Esophagus mucosa (tissue), 1 donor: ENCODE results near the gene PINK1. TPM values are rescaled to one million over a fixed set of nuclear protein-coding genes. Genes with fewer than 3 reads are reported as not detected.
A peak's percentile ranks its signal among the peaks of the same experiment; 100 is the strongest.

Source experiments
- ATAC-seq: fragments of 200-7000 bp; cut with Tn5 transposase; one replicate; pipeline ENCODE4 v1.9.1; 2020
- total RNA-seq: library from RNA; stranded (reverse); gene quantifications from one replicate; pipeline ENCODE4 v1.2.4, GENCODE V29; 2023
- donor health status: DM: yes; HTN: yes; CAD: no.

Gene PINK1
- total RNA-seq, 1 donor from 2014 or later, result 36.8 TPM

DNA sequence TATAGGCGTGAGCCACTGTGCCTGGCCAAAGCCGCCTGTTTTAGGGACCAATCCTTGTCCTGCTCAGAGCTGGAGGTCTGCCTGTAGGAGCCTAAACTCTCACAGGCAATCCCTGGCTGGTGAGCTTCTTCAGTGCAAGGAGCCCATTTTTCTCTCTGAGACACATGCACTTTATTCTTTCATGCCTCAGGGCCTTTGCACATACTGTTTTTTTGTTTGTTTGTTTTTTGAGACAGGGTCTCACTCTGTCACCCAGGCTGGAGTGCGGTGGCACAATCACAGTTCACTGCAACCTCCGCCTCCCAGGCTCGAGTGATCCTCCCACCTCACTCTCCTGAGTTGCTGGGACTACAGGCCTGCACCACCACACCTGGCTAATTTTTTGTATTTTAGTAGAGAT lies 21.6 kb upstream of the PINK1 start:
- no peak for ATAC-seq

DNA sequence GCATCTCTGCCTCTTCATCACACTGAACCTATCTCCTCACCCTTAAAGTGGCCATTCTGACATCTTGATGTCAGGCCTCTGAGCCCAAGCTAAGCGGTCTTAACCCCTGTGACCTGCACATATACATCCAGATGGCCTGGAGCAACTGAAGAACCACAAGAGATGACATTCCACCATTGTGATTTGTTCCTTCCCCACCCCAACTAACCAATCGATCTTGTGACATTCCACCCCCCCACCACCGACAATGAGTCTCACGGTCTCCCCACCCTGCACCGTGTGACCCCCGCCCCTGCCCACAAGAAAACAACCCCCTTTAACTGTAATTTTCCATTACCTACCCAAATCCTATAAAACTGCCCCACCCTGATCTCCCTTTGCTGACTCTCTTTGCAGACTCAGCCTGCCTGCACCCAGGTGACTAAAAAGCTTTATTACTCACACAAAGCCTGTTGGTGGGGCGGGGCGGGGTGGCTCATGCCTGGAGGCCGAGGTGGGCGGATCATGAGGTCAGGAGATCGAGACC lies 21.0 kb upstream of the PINK1 start:
- ATAC-seq, result peak; percentile 75

DNA sequence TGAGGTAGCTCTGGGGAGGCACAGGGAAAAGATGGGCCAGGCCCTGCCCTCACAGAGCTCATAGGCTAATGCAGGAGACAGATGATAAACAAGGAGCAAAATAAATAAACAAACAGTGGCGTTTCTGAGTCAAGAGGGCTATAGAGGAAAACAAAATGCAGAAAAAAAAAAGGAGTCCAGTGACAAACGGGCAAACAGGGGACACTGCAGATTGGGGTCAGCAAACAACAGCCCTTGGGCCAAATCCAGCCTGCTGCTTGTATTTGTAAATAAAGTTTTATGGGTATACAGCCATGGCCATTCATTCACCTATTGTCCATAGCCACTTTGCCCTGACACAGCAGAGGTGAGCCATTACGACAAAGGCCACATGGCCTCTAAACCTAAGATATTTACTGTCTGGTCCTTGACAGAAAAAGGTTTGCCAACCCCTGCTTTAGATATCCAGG lies 19.1 kb upstream of the PINK1 start:
- no peak for ATAC-seq

DNA sequence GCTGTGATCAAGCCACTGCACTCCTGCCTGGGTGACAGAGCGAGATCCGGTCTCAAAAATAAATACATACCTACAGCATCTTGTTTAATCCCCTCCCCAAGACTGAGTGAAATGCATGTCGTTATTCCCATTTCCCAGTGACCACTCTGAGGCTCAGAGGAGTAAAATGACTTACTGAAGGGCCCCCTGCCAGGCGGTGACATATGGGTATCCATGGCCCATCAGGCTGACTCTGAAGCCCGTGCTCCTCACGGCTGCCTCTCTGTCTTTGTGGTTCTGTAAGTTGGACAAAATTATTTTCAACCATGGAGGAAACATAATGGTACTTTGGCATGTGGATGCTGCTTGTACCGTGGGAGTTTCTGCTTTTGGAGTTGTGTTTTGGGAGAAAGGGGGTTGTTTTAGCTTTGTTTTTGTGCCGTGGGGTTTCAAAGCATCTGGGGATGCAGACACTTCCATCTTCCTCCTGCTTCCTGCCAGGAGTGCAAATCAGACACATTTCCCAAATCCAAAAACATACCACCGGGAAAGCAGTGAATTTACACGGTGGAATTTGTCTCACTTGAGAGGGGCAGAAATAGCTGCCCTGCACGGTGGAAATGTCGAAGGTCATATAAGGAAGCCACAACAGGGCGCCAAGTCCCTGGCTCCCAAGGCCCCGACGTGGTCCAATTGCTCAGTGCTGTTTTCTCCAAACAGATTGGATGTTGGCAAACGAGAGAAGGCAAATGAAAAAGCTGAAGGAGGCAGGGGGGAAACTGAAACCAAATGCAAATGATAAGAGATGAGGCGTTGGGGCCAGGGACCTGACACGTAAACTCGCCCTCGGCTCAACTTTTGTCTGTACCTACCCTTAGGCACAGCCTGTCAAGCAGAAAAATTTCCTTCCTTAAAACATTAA lies 17.1 kb upstream of the PINK1 start:
- ATAC-seq, result no peak

GRCh38 chr1:20616847-20617487 lies 16.3 kb upstream of the PINK1 start:
- no peak for ATAC-seq

DNA sequence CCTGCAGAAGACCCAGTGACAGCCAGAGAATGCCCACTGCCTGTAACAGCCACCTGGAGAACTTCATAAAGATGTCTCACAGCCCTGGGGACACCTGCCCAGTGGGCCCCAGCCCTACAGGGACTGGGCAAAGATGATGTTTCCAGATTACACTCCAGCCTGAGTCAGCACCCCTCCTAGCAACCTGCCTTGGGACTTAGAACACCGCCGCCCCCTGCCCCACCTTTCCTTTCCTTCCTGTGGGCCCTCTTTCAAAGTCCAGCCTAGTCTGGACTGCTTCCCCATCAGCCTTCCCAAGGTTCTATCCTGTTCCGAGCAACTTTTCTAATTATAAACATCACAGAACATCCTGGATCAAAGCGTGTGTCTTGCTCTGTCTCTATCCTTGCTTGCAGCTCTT lies 14.7 kb upstream of the PINK1 start:
- no peak for ATAC-seq

DNA sequence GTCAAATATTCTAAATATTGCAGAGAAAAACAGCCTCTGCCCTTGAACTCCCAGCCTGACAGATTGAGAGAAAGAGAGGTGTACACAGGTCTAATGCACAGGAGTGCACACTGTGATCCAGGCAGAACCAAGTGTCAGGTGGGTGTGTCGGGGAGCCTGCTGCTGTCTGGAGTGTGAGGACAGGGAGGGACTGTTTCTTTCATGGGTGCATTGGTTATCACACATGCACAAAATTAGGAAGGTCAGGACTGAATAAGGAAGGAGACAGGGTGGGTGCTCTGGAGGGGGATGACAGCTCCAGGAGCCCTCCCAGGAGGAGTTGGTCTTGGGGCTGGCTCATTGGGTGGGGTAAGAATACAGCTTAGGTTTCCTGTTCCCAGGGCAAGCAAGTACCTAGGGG lies 13.3 kb upstream of the PINK1 start:
- ATAC-seq, result no peak

DNA sequence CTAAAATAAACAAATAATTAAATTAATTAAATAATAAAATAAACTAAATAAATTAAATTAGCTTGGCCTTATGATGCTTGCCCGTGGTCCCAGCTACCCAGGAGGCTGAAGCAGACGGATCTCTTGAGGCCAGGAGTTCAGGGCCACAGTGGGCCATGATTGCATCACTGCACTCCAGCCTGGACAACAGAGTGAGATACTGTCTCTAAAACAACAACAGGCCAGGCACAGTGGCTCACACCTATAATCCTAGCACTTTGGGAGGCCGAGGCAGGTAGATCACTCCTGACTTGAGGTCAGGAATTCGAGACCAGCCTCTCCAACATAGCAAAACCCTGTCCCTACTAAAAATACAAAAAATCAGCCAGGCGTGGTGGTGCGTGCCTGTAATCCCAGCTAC lies 12.2 kb upstream of the PINK1 start:
- ATAC-seq, result no peak

DNA sequence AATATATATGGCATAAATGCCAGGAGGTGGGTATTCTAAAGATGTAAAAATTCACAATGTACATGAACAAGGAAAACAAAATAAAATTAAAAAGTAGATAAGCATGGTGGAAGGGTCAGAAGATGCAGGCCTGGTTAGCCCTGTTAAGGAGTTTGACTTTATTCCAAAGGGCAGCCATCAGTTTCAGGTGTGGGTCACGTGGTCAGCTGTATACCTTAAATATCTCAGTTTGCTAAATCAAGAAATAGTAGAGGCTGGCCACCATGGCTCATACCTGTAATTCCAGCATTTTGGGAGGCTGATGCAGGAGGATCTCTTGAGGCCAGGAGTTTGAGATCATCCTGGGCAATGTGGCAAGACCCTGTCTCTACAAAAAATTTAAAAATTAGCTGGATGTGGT lies 8.5 kb upstream of the PINK1 start:
- no peak for ATAC-seq

DNA sequence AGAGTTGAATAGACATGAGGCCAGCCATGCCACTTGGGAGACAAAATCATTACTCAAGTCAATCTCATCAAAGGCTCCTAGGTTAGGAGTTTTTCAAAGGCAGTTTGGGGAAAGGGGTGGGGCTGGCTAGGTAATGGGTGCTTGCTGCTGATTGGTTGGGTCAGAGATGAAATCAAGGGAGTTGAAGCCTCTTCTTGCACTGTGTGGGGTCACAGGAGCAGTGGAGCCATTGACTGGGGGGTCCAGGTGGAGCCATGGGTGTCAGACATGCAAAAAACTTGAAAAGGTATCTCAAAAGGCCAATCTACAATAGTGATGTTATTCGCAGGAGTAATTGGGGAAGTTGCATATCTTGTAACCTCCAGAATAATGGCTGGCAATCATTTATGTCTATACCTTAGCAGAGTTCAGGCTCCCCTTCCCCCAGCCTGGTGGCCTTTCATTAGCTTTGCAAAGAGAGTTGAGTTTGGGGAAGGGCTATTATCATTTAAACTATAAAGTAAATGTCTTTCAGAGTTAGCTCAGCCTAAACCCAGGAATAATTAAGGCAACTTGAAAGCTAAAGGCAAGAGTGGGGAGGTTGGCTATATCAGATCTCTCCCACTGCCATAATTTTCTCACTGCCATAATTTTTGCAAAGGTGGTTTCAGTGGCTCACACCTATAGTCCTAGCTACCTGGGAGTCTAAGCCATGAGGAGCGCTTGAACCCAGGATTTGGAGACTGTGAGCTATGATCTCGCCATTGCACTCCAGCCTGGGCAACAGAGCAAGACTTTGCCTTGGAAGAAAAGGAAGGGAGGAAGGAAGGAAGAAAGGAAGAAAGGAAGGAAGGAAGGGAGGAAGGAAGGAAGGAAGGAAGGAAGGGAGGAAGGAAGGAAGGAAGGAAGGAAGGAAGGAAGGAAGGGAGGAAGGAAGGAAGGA lies 7.8 kb upstream of the PINK1 start:
- ATAC-seq, result no peak

DNA sequence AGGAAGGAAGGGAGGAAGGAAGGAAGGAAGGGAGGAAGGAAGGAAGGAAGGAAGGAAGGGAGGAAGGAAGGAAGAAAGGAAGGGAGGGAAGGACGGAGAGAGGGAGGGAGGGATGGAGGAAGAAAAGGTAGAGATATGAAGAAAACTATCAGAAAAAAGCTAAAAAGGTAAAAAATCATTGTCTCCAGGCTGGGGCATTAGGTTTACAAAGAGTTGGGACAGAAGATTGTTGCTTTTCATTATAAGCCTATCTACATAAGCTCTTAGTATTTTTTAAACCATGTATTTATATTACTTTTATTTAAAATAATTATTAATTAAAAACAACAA lies 7.2 kb upstream of the PINK1 start:
- ATAC-seq, result no peak

- no peak for ATAC-seq
Observed at GRCh38 chr1:20626524-20626923, 6.7 kb upstream of the PINK1 start.

DNA sequence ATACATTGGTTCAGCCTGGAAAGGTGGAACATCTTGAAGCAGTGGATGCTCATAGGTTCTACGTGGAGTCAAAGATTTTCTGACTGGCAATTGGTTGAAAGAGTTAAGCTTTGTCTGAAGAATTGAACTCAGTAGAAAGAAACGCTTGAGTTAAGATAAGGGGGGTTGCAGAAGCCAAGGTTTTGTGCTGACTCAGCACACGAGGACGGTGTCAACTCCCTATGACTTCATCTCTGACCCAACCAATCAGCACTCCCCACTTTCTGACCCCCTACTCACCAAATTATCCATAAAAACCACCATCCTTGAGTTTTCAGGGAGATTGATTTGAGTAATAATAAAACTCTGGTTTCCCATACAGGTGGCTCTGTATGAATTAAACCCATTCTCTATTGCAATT lies 2.5 kb upstream of the PINK1 start:
- no peak for ATAC-seq

DNA sequence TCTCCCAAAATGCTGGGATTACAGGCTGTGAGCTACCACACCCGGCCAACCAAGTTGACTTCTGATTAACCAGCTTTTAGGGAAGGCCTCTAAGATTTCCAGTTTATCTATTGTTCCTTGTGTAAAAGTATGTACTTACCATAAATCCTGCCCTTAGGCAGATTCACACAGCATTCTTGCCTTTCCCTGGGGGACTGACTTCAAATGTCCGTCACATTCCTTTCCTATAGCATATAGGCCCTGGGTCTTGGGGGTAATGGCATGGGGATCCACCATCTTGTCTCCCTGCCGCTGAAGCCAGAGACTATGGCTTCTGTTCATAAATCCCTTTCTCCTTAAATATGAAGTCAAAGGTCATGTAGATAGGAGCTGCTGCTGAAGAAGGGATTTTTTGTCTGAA lies 872 bp upstream of the PINK1 start:
- ATAC-seq, result no peak

DNA sequence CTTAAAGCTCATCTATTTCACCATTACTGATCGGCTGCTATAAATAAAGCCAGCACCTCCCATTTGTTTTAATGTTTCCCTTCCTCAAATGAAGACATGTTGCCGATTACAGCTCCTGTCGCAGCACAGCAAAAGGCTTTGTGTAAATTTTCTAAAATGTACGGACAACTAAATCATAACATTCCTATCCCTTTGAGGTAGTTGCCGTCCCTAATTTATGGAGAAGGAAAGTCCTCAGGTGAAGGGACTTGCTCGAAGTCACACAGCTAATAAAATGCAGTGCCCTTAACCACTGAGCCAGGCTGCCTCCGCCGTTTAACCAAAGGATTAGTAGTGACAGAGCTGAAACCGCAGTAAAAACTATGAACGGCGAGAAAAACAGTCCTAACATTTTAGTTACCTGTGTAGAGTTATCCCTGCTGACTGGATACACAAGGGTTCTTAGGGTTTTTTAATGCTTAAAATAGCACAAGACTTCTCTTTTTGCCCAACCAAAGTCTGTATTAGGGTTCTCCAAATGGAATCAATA lies 871 bp downstream of the PINK1 start:
- ATAC-seq, result no peak

- peak; percentile 49 for ATAC-seq
Observed at GRCh38 chr1:20634594-20635084, 1.4 kb downstream of the PINK1 start.

- ATAC-seq, result no peak
Observed at GRCh38 chr1:20636785-20637347, 3.6 kb downstream of the PINK1 start.

GRCh38 chr1:20640183-20640597 lies 6.9 kb downstream of the PINK1 start:
- peak; percentile 59 for ATAC-seq

DNA sequence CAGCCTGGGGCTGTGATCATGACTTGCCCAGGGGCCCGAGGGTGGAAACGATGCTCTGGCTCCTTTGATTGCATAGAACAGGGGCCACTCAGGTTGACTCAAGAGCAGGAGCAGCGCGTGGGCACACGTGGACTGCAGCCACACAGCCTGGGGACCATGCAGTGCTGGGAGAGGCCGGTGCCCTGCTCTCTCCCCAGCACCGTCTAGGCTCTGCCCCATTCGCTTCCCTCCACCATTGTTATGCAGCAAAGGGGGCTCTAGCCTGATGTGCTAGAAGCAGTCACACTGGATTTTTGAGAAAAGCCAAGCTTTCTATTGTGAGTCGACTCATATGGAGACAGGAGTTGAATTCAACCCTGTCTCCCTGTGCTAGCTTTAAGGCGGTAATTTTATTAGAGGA lies 8.7 kb downstream of the PINK1 start:
- ATAC-seq, result peak; percentile 22

- ATAC-seq, result no peak
Observed at GRCh38 chr1:20643080-20643479, 9.8 kb downstream of the PINK1 start.

DNA sequence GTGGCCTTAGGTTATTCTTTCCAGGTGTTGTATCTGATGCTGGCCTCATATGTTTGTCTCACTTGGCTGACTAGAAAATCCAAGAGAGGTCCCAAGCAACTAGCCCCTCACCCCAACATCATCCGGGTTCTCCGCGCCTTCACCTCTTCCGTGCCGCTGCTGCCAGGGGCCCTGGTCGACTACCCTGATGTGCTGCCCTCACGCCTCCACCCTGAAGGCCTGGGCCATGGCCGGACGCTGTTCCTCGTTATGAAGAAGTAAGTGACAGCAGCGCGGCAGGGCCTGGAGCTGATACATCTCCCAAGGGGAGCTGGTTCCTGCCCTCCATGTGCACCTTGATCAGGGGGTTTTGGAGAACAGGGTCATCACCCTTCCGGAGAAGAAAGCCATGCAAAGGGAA lies 11.2 kb downstream of the PINK1 start:
- ATAC-seq, result no peak

DNA sequence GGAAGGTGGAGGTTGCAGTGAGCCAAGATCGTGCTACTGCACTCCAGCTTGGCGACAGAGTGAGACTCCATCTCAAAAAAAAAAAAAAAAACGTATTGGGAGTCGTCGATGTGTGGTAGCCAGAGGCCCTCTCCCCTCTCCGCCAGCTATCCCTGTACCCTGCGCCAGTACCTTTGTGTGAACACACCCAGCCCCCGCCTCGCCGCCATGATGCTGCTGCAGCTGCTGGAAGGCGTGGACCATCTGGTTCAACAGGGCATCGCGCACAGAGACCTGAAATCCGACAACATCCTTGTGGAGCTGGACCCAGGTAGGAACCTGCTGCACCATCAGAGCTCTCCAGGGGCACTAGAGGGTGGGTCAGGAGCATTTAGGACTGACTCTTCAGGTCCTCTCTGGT lies 12.2 kb downstream of the PINK1 start:
- ATAC-seq, result no peak
